Keratinocyte (primary cell): ENCODE results near the gene MEX3C. TPM values are rescaled to one million over a fixed set of nuclear protein-coding genes. Genes with fewer than 3 reads are reported as not detected.
A peak's percentile ranks its signal among the peaks of the same experiment; 100 is the strongest.

ENCODE experiments used
- DNase-seq: peaks from one replicate; pipeline ENCODE4 v3.0.0-alpha.2; 2011; ENCODE audit warnings: low read depth, missing footprints, low spot score
- FAIRE-seq: peaks from 2 replicates; lab custom pipeline; 2011; peaks lifted over from hg19 to GRCh38; lab: Jason Lieb, UNC
- H2AFZ ChIP-seq: 2 replicates; pipeline ENCODE4 v1.6.0; 2012; ENCODE audit warnings: low read length, control low read depth, inconsistent platforms; ENCODE audit not compliant: control insufficient read depth
- H3K27ac ChIP-seq: 2 replicates; pipeline ENCODE4 v1.5.1; 2011; ENCODE audit warnings: low read length; ENCODE audit not compliant: control insufficient read depth, insufficient read depth
- H3K27me3 ChIP-seq: 3 replicates; pipeline ENCODE4 v1.6.0; 2011; ENCODE audit warnings: low read length; ENCODE audit not compliant: control insufficient read depth, insufficient read depth; ENCODE audit errors: extremely low read depth
- H3K36me3 ChIP-seq, 2 experiments: 2 replicates in 1 of 2; 3 replicates in 1 of 2; pipeline ENCODE4 v1.5.1; 2011; ENCODE audit warnings: low read length in 2 of 2, mild to moderate bottlenecking in 1 of 2; ENCODE audit not compliant: control insufficient read depth in 2 of 2, insufficient read depth in 2 of 2; ENCODE audit errors: extremely low read depth in 1 of 2
- H3K4me1 ChIP-seq: 3 replicates; pipeline ENCODE4 v1.5.1; 2011; ENCODE audit warnings: low read length; ENCODE audit not compliant: control insufficient read depth, insufficient read depth; ENCODE audit errors: extremely low read depth
- H3K4me2 ChIP-seq: 3 replicates; pipeline ENCODE4 v1.6.0; 2011; ENCODE audit warnings: low read depth, low read length; ENCODE audit not compliant: control insufficient read depth, insufficient read depth; ENCODE audit errors: extremely low read depth
- H3K4me3 ChIP-seq, 3 experiments: fragments of 200-600 bp in 1 of 3; sonication (generic) in 1 of 3; 2 replicates in 2 of 3; 3 replicates in 1 of 3; pipeline ENCODE4 v1.5.1; 2011 to 2016; ENCODE audit warnings: low read length in 3 of 3, mild to moderate bottlenecking in 3 of 3, control low read depth in 2 of 3, inconsistent platforms in 1 of 3, low read depth in 1 of 3, mixed read lengths in 1 of 3, mixed run types in 1 of 3, moderate library complexity in 1 of 3; ENCODE audit not compliant: control insufficient read depth in 2 of 3, insufficient read depth in 2 of 3; ENCODE audit errors: extremely low read depth in 1 of 3
- H3K79me2 ChIP-seq: 2 replicates; pipeline ENCODE4 v1.6.0; 2012; ENCODE audit warnings: low read length; ENCODE audit not compliant: control insufficient read depth, insufficient read depth
- H3K9ac ChIP-seq: 3 replicates; pipeline ENCODE4 v1.6.0; 2011; ENCODE audit warnings: low read length; ENCODE audit not compliant: control insufficient read depth, insufficient read depth; ENCODE audit errors: extremely low read depth
- H3K9me1 ChIP-seq: 3 replicates; pipeline ENCODE4 v1.6.0; 2011; ENCODE audit warnings: low read length; ENCODE audit not compliant: control insufficient read depth, insufficient read depth; ENCODE audit errors: extremely low read depth
- H3K9me3 ChIP-seq: 2 replicates; pipeline ENCODE4 v1.5.1; 2012; ENCODE audit warnings: low read depth, low read length; ENCODE audit not compliant: control insufficient read depth
- H4K20me1 ChIP-seq: 3 replicates; pipeline ENCODE4 v1.6.0; 2011; ENCODE audit warnings: low read length; ENCODE audit not compliant: control insufficient read depth, insufficient read depth; ENCODE audit errors: extremely low read depth
- EZH2 ChIP-seq: IDR thresholded peaks from one replicate; pipeline ENCODE4 v1.6.1; 2012; ENCODE audit warnings: inconsistent platforms, mild to moderate bottlenecking, low read length, moderate library complexity
- dilution Hi-C: fragments of 300-500 bp; cut with MboI; formaldehyde crosslinking; loops from one replicate; pipeline ENCODE4 v1.7.0; 2020; ENCODE audit warnings: low sequenced_read_pairs; ENCODE audit not compliant: extremely low pct_ligation_motif_present
- polyA plus RNA-seq, 5 experiments: library from polyadenylated mRNA; depleted of rRNA in 3 of 5; stranded (reverse) in 3 of 5; stranded (forward) in 1 of 5; unstranded in 1 of 5; fragments of >200 nt; gene quantifications; 1 replicate in 1 of 5; 2 replicates in 3 of 5; 3 replicates in 1 of 5; pipeline versions ENCODE4 v1.2.1 to v1.2.3, GENCODE V29; 2011 to 2012; ENCODE audit warnings: missing spikeins in 2 of 5, low read depth in 1 of 5, low replicate concordance in 1 of 5
- TF ChIP-seq, protein P1 (sequence below), 3 experiments: IDR thresholded peaks in 1 of 3; conservative IDR thresholded peaks in 1 of 3; optimal IDR thresholded peaks in 1 of 3; 2 replicates in 2 of 3; 3 replicates in 1 of 3; pipeline versions ENCODE3 to v1.5.1; 2011; ENCODE audit warnings: low read length in 3 of 3, mild to moderate bottlenecking in 3 of 3, moderate library complexity in 2 of 3, control low read depth in 1 of 3, inconsistent platforms in 1 of 3; ENCODE audit not compliant: insufficient read depth in 2 of 3; ENCODE audit errors: extremely low read depth in 1 of 3

MEX3C gene
- polyA plus RNA-seq, 1 donor (not counting 4 experiments of a cell fraction or from before 2014, with no cell fraction given): 75.1 TPM

DNA sequence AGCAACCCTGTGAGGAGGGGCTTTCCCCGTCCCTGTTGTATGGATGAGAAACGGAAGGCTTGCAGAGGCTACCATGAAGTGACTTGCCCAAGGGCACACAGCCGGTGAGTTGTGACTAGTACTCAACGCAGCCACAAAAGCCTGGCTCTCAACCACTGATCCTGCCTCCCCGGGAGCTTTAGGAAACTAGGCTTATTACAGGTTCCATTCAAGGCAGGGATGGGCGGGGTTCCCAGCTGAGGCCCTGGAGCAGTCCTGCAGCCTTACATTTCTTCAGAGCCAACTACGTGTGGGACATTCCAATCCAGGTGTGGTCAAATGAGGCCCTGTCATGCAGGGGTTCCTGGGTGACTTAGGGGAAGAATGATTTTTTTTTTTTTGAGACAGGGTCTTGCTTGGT is 59.6 kb downstream of the MEX3C start:
- TF ChIP-seq, protein P1, sequence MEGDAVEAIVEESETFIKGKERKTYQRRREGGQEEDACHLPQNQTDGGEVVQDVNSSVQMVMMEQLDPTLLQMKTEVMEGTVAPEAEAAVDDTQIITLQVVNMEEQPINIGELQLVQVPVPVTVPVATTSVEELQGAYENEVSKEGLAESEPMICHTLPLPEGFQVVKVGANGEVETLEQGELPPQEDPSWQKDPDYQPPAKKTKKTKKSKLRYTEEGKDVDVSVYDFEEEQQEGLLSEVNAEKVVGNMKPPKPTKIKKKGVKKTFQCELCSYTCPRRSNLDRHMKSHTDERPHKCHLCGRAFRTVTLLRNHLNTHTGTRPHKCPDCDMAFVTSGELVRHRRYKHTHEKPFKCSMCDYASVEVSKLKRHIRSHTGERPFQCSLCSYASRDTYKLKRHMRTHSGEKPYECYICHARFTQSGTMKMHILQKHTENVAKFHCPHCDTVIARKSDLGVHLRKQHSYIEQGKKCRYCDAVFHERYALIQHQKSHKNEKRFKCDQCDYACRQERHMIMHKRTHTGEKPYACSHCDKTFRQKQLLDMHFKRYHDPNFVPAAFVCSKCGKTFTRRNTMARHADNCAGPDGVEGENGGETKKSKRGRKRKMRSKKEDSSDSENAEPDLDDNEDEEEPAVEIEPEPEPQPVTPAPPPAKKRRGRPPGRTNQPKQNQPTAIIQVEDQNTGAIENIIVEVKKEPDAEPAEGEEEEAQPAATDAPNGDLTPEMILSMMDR (optimal IDR thresholded peaks at IDR 0.05 in 1 of 3, IDR thresholded peaks at IDR 0.05 in 1 of 3, conservative IDR thresholded peaks at IDR 0.05 in 1 of 3; ENCODE audit: extremely low read depth in 1 of 3, insufficient read depth in 2 of 3, low read length in 3 of 3): no peak
- no peak for TF ChIP-seq EZH2
- H2AFZ ChIP-seq: peak overlapping the region; percentile 42
- peak overlapping the region; percentile 76 for H3K27ac ChIP-seq
- H3K79me2 ChIP-seq: no peaks in the 10 kb centered on the region
- peak overlapping the region; percentile 46 for H3K9ac ChIP-seq
- no peaks in the 10 kb centered on the region for H3K9me1 ChIP-seq
- FAIRE-seq (peak; percentile 97), DNase-seq (peak; percentile 75)
- no peaks in the 10 kb centered on the region for H3K36me3 ChIP-seq
- H3K27me3 ChIP-seq: no peaks in the 10 kb centered on the region
- H3K4me2 ChIP-seq: peak overlapping the region; percentile 57
- no peak overlapping the region for H3K4me3 ChIP-seq
- dilution Hi-C loops: no loop called here
- H3K9me3 ChIP-seq: no peaks in the 10 kb centered on the region
- H3K4me1 ChIP-seq: peaks cover 41% of the 10 kb centered on the region
- no peaks in the 10 kb centered on the region for H4K20me1 ChIP-seq

DNA sequence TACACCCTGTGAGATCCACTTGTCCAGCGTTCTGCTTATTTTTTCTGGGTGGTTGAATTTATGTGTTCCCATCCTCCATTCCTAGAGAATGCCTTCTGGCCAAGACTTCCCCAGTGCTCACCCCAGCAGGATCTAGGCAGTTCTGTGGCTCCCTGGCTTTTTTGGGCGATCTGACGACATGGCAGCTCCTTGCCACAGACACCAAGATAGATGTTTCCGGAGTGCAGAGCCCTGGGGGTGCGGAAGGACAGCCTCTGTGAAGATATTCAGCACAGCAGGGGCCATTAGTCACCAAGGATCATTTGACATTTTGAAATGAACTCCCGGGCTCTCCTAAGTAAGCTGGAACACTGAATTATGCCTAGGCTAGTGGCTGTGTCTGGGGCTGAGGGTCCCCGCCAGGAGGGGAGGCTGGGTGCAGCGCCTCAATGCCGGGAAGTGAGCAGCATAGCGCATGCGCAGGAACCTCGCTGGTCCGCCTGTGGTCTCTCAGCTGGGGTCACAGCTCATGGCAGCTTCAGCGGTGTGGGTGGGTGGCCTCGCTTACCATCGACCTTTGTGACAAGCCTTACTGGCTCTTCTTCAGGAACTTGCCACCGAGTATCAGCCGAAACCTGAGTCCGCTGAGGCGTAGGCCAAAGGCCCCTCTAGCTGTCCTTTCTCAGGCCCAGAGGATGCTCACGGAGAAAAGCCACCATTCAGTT is 60.3 kb downstream of the MEX3C start:
- peak overlapping the region; percentile 76 for H3K27ac ChIP-seq
- no peaks in the 10 kb centered on the region for H3K9me3 ChIP-seq
- no peak overlapping the region for H3K4me3 ChIP-seq
- H3K4me1 ChIP-seq: peaks cover 41% of the 10 kb centered on the region
- no peaks in the 10 kb centered on the region for H4K20me1 ChIP-seq
- no peaks in the 10 kb centered on the region for H3K36me3 ChIP-seq
- H3K79me2 ChIP-seq: no peaks in the 10 kb centered on the region
- DNase-seq (no peak), FAIRE-seq (no peak)
- no peaks in the 10 kb centered on the region for H3K27me3 ChIP-seq
- H3K9me1 ChIP-seq: no peaks in the 10 kb centered on the region
- TF ChIP-seq, protein P1 (optimal IDR thresholded peaks at IDR 0.05 in 1 of 3, IDR thresholded peaks at IDR 0.05 in 1 of 3, conservative IDR thresholded peaks at IDR 0.05 in 1 of 3; ENCODE audit: extremely low read depth in 1 of 3, insufficient read depth in 2 of 3, low read length in 3 of 3): no peak
- no peak for TF ChIP-seq EZH2
- H3K4me2 ChIP-seq: peak overlapping the region; percentile 57
- peak overlapping the region; percentile 46 for H3K9ac ChIP-seq
- dilution Hi-C loops: no loop called here
- peak overlapping the region; percentile 42 for H2AFZ ChIP-seq
